DND-41 (cell line): ENCODE results near the gene ALKAL2.

Experiments
- EZH2 ChIP-seq: IDR thresholded peaks from 3 replicates; pipeline ENCODE4 v1.6.1; 2012; ENCODE audit warnings: borderline replicate concordance, low read depth, mild to moderate bottlenecking, moderate library complexity, low read length, inconsistent platforms; ENCODE audit not compliant: severe bottlenecking
- TF ChIP-seq, protein P1 (sequence below): IDR thresholded peaks from 2 replicates; pipeline ENCODE4 v1.5.1; 2012; ENCODE audit warnings: borderline replicate concordance, low read length, moderate library complexity, mild to moderate bottlenecking; ENCODE audit not compliant: poor library complexity, severe bottlenecking; ENCODE audit errors: extremely low read depth

DNA sequence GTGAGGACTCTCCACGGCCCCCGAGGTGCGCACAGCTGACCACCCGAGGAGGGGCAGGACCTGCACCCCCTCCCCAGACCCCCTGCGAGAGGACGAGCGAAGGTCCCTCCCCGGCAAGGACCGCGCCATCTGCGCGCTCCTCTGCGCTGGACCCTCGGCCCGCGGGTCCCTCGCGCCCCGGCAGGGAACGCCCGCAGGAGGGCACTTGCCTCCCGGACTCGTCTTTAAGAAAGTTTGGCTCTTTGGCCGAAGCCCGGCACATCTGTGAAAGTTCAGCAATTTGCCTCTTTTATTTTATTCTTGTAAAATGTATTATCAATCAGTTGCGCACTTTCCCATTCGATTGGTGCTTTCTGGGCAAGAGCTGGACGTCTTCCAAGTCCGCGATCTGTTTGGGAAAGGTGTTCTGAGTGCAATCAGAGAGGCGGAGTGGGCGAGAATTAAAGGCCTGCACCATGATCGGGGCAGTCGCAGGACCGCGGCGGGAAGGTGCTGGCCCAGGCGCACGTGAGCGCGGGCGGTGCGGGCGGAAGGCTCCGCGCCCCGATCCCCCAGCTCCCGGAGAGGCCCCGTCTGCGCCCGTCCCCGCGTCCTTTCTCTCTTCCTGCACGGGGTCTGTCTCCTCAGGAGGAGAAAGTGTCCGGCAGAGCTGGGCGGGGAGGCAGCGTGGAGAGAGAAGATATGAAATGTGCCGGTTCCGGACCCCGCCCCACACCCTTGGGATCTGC is 1.6 kb upstream of the ALKAL2 start:
- TF ChIP-seq, protein P1, sequence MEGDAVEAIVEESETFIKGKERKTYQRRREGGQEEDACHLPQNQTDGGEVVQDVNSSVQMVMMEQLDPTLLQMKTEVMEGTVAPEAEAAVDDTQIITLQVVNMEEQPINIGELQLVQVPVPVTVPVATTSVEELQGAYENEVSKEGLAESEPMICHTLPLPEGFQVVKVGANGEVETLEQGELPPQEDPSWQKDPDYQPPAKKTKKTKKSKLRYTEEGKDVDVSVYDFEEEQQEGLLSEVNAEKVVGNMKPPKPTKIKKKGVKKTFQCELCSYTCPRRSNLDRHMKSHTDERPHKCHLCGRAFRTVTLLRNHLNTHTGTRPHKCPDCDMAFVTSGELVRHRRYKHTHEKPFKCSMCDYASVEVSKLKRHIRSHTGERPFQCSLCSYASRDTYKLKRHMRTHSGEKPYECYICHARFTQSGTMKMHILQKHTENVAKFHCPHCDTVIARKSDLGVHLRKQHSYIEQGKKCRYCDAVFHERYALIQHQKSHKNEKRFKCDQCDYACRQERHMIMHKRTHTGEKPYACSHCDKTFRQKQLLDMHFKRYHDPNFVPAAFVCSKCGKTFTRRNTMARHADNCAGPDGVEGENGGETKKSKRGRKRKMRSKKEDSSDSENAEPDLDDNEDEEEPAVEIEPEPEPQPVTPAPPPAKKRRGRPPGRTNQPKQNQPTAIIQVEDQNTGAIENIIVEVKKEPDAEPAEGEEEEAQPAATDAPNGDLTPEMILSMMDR: no peak
- TF ChIP-seq EZH2: no peak
